ENCODE measurements around the gene ASTE1. TPM values are rescaled to one million over a fixed set of nuclear protein-coding genes. Genes with fewer than 3 reads are reported as not detected.
"Not testable (repeated sequence)": the region's sequence is repeated elsewhere in the genome, so short reads cannot be mapped to it uniquely, and the experiment has no call there.

Gene ASTE1
- 10 to 100 TPM in 1 of 2 donors, 1 to 10 TPM in 1; 9.9 to 15.4 TPM for total RNA-seq
- long read RNA-seq, transcript ASTE1-201 (6 exons, 2,664 nt), result major isoform, 20 of 41 reads
- long read RNA-seq, partial matches to known transcripts, result 6 of 41 reads
- long read RNA-seq, other reads (novel, unspliced or antisense), result 11 of 41 reads

GRCh38 chr3:131026321-131027151 is at the start of gene ASTE1, which contains the start of gene NEK11:
TSS of gene ASTE1 (minus strand) at chr3:131026825. CDS start at chr3:131025306, 1,519 bp downstream.
TSS of gene NEK11 (plus strand) at chr3:131026877. CDS start at chr3:131029709, 2,832 bp downstream.
- intact Hi-C loops (cut with DNase I, micrococcal nuclease), result loop anchor here in 1 of 2 donors (10.0 kb wide), 1 partner anchor 132 kb away; the partner anchor contains the start of gene ATP2C1
- ATAC-seq (peak; percentile 95), DNase-seq (peak; percentile 90 to 95)

DNA sequence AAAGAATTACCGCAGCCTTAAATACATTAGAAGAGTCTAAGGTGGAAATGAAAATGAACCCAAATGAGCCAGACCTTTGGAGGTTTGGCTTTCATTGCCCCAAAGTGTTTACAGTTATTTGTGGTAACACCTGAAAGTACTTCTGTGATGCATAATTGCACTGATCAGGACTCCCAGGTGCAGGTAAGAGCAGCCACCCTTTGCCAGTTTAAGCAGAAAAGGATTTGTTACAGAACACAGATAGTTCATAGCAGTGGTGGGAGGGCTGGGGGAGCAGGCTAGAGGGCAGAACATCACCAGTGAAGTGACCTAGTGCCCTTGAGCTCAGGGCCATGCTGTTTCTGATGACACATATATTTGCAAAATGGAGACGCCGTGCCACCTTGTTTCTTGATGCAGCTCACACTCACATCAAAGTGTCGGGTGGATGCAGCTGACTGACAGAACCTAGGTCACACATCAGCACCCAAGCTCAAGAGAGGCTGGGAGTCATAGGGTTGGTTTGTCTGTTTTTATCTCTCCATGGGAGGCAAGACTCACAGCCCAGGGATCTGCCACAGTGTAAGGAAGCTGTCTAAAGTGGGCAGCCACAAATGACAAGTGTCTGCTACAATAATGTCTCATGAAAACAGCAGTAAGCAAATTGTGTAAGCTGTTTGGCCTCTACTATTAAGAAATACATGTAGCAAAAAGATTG is 49.2 kb upstream of the ASTE1 start:
- no peak for DNase-seq
- ATAC-seq, result no peak
- intact Hi-C loops (cut with DNase I, micrococcal nuclease), result no loop called here

- intact Hi-C loops (cut with DNase I, micrococcal nuclease), result no loop called here
- ATAC-seq, result no peak
- no peak for DNase-seq
These were observed 46.2 kb upstream of the ASTE1 start for GRCh38 chr3:131072845-131073244.

GRCh38 chr3:131072099-131072559 is 45.5 kb upstream of the ASTE1 start:
- DNase-seq, result no peak
- intact Hi-C loops (cut with DNase I, micrococcal nuclease), result no loop called here
- no peak for ATAC-seq

GRCh38 chr3:131067983-131068382 is 41.4 kb upstream of the ASTE1 start:
- intact Hi-C loops (cut with DNase I, micrococcal nuclease), result loop anchor here in 1 of 2 donors (10.0 kb wide), 1 partner anchor 57 kb away; no protein-coding TSS in a partner anchor
- DNase-seq (no peak), ATAC-seq (no peak)

GRCh38 chr3:131053043-131053859 is 26.6 kb upstream of the ASTE1 start:
- DNase-seq, result no peak
- intact Hi-C loops (cut with DNase I, micrococcal nuclease), result no loop called here
- no peak for ATAC-seq

- intact Hi-C loops (cut with DNase I, micrococcal nuclease), result no loop called here
- ATAC-seq (no peak), DNase-seq (no peak)
These were observed 23.4 kb upstream of the ASTE1 start for GRCh38 chr3:131050001-131050400.

DNA sequence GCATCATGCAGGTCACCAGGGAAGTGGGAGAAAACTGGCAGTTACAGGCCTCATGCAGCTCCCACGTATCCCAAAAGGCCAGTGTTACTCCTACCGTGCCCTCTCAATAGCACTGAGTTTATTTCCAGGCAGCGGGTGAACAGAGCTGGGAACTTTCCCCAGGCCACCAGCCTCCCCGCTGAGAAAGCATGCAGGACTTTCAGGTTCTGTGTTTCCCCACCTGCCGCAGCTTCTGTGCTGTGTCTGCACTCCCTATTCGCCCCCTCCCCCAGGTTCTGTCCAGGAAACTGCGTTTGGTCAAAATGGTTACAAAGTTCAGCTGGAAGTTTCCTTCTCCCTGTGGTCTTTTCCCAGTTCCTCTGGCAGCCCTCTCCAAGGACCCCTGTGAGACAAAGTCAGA is 21.4 kb upstream of the ASTE1 start:
- intact Hi-C loops (cut with DNase I, micrococcal nuclease), result no loop called here
- ATAC-seq, result no peak
- no peak for DNase-seq

DNA sequence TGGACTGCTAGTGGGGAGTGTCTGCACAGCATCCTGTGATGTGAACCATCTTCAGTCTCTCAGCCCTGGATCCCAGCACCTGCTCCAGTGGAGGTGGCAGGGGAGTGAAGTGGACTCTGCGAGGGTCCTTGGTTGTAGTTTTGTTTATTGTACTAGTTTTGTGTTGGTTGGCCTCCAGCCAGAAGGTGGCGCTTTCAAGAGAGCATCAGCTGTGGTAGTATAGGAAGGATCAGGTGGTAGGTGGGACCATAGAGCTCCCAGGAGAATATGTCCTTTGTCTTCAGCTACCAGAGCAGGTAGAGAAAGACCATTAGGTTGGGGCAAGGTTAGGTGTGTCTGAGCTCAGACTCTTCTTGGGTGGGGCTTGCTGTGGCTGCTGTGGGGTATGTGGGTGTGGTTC is 21.0 kb upstream of the ASTE1 start:
- intact Hi-C loops (cut with DNase I, micrococcal nuclease), result no loop called here
- ATAC-seq, result no peak

DNA sequence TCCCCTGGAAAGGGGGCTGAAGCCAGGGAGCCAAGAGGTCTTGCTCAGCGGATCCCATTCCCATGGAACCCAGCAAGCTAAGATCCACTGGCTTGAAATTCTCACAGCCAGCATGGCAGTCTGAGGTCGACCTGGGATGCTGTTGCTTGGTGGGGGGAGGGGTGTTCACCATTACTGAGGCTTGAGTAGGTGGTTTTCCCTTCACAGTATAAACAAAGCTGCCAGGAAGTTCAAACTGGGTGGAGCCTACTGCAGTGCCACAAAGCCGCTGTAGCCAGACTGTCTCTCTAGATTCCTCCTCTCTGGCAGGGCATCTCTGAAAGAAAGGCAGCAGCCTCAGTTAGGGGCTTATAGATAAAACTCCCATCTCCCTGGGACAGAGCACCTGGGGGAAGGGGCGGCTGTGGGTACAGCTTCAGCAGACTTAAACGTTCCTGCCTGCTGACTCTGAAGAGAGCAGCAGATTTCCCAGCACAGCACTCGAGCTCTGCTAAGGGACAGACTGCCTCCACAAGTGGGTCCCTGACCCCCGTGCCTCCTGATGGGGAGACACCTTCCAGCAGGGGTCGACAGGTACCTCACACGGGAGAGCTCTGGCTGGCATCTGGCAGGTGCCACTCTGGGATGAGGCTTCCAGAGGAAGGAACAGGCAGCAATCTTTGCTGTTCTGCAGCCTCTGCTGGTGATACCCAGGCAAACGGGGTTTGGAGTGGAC is 15.8 kb upstream of the ASTE1 start:
- intact Hi-C loops (cut with DNase I, micrococcal nuclease); DNase-seq; ATAC-seq: not testable (repeated sequence)

More for the DNA sequence above, 21.0 kb upstream of the ASTE1 start:
- DNase-seq, result no peak

GRCh38 chr3:131038326-131038725 is 11.7 kb upstream of the ASTE1 start:
- intact Hi-C loops (cut with DNase I, micrococcal nuclease), result loop anchor here in 1 of 2 donors (10.0 kb wide), 1 partner anchor 346 kb away; the partner anchor contains the start of gene NUDT16
- no peak for DNase-seq
- ATAC-seq, result no peak

- intact Hi-C loops (cut with DNase I, micrococcal nuclease), result loop anchor here in 1 of 2 donors (10.0 kb wide), 1 partner anchor 348 kb away; the partner anchor contains the start of gene NUDT16
- ATAC-seq (no peak), DNase-seq (no peak)
These were observed 10.4 kb upstream of the ASTE1 start for GRCh38 chr3:131036986-131037385.

- intact Hi-C loops (cut with DNase I, micrococcal nuclease), result loop anchor here in 1 of 2 donors (10.0 kb wide), 1 partner anchor 348 kb away; the partner anchor contains the start of gene NUDT16
- DNase-seq, result no peak
- ATAC-seq, result no peak
These were observed 9.7 kb upstream of the ASTE1 start for GRCh38 chr3:131036200-131036816.

- intact Hi-C loops (cut with DNase I, micrococcal nuclease), result loop anchor here in 1 of 2 donors (10.0 kb wide), 1 partner anchor 351 kb away; the partner anchor contains the start of gene NUDT16
- ATAC-seq (peak; percentile 75), DNase-seq (no peak)
These were observed 7.0 kb upstream of the ASTE1 start for GRCh38 chr3:131033480-131034080.

DNA sequence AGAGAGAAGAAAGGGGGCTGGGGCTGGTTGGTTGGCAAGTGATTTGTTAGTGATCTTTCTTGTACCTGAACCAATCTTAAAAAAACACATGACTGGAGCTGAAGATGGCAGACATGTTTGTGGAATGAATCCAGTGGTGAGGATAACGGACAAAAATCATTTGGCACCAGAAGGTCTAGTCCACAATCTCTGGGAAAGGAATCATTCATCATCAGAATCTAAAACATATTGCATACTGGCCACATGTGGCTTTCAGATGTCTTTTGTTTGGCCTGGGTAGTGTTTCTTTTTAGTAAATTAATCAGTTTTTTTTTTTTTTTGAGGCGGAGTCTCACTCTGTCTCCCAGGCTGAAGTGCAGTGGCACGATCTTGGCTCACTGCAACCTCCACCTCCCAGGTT is 5.0 kb upstream of the ASTE1 start:
- DNase-seq (no peak), ATAC-seq (no peak)
- intact Hi-C loops (cut with DNase I, micrococcal nuclease), result loop anchor here in 1 of 2 donors (10.0 kb wide), 1 partner anchor 353 kb away; the partner anchor contains the start of gene NUDT16

GRCh38 chr3:131028844-131029243 is 2.2 kb upstream of the ASTE1 start:
- DNase-seq (no peak), ATAC-seq (no peak)
- intact Hi-C loops (cut with DNase I, micrococcal nuclease), result loop anchor here in 1 of 2 donors (10.0 kb wide), 1 partner anchor 134 kb away; the partner anchor contains the start of gene ATP2C1

DNA sequence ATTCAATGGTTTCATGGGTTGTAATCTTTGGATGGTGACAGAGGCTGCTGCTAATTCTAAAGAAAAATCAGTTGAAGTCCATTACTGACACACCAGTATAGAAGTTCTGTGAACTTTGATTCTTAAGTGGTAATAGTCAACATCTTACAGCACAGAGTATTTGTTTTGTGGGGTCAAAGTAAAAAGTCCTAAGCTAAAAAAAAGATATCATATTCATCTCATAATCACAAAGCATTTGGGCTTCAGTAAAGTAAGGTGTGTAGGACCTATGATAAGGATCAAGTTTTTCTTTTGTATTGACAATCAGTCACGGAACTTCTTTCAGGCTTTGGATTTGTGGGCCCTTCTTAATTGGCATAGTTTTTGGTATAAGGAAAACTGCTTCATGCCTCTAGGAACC is 1.1 kb downstream of the ASTE1 start:
- intact Hi-C loops (cut with DNase I, micrococcal nuclease), result loop anchor here in 1 of 2 donors (10.0 kb wide), 1 partner anchor 131 kb away; the partner anchor contains the start of gene ATP2C1
- DNase-seq, result no peak
- ATAC-seq, result peak; percentile 62

Measured in left colon (tissue), 2 donors.